Hematopoietic multipotent progenitor cell treated with erythropoietin and hydrocortisone succinate and interleukin-3 and kit ligand, for 6 days (in vitro differentiated cells): ENCODE measurements around the gene IPP.
"Not testable (repeated sequence)": the region's sequence is repeated elsewhere in the genome, so short reads cannot be mapped to it uniquely, and the experiment has no call there.

Experiments used
- DNase-seq: peaks from one replicate; pipeline ENCODE4 v3.0.0-alpha.2; 2015

The IPP gene

DNA sequence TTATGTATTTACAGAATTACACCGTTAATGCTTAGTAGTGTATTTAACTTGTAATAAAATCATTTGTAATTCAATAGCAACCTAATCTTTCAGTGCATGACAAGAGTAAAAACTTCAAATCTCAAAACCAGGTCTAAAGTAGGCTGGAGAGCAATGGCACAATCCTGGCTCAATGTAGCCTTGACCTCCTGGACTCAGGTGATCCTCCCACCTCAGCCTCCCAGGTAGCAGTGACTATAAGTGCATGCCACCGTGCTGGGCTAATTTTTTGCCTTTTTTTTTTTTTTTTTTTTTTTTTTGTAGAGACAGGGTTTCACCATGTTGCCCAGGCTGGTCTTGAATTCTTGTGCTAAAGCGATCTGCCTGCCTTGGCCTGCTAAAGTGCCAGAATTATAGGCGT, 11.3 kb downstream of the IPP start:
- DNase-seq: no peak

DNA sequence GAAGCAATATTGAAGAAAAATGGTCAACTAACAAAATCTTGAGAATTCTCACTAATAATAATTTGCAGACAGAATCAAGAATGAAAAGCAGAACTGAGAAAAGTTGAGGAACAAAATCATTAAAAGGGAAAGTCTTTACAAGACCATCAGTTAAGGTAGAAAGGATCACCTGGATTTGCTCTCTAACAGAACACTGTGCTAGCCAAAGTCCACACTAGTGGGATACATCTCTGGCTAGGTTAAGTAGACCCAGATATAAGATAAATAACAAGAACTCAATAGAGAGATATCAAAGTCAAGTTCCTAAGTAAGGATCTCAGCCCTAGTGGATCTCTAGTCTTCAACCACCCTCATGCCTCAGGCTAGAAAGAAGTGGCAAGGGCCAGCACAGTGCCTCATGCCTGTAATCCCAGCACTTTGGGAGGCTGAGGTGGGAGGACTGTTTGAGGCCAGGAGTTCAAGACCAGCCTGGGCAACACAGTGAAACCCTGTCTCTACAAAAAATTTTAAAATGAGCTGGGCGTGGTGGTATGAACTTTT, 19.6 kb downstream of the IPP start:
- no peak for DNase-seq

DNA sequence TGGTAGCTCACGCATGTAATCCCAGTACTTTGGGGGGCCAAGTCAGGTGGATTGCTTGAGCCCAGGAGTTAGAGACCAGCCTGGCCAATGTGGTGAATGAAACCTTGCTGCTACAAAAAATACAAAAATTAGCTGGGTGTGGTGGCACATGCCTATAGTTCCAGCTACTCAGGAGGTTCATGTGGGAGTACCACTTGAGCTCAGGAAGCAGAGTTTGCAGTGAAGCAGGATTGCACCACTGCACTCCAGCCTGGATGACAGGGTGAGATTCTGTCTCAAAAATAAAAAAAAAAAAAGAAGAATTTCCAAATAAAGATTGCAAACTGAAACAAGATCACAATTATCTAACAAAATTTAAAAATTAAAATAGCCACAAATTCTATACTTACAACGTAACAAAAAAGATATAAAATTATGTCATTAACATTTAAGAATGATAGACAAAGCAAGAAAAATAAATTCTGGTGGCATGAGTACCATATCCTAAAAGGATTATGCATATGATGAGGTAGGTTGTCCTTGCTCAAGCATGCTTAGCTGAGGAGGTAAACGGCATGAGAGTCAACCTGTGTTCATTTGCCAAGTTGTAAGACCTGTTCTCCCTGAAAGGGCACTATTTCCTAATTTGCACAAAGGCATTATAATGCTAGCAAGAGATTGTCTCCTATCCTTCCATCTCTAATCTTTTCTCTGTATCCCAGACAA, 20.2 kb downstream of the IPP start:
- no peak for DNase-seq

DNA sequence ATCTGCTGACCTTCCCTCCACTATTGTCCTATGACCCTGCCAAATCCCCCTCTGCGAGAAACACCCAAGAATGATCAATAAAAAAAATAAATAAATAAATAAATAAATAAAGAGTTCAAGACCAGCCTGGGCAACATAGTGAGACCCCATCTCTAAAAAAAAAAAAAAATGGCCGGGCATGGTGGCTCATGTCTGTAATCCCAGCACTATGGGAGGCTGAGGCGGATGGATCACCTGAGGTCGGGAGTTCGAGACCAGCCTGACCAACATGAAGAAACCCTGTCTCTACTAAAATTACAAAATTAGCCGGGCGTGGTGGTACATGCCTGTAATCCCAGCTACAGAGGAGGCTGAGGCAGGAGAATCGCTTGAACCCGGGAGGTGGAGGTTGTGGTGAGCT, 24.4 kb downstream of the IPP start:
- not testable (repeated sequence) for DNase-seq

DNA sequence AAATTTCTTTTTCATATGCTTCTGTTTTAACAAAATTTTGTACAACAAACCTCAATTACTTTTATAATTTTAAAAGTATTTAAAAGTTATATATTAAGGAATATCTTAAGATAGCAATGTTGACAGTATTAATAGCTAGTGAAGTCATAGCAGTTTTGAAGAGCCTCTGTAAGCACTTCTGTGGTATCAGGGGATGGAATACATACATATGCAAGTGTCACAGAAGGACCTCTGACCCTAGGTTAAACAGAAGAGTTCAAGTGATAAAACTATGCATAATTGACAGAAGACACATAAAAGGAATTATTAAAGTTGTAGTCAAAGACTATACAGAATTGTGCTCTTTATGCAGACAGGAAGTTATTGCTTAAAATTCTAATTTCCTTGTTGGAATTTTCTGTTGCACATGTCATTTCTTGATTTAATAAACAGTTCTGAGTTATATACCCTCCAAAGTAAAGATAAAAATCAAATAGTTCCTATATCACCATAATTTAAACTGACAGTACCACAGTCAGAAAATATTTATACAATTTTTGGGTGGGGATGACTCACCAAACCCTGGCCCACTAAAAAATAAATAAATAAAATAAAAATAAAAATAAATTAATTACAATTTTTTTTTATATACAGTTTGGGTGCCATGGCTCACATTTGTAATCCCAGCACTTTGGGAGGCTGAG, 27.1 kb downstream of the IPP start:
- DNase-seq: no peak

DNA sequence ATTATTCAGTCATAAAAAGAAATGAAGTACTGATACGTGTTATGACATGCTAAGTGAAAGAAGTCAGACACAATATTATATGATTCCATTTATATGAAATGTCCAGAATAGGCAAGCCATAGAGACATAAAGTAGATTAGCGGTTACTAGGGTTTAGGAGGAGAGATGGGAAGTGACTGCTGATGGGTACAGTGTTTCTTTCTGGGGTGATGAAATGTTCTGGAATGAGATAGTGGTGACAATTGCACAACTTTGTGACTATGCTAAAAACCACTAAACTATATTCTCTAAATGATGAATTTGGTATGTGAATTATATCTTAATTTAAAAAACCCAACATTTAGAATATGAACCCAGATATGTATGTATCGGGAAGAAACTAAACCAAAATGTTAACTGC, 27.6 kb downstream of the IPP start:
- DNase-seq: peak; percentile 49

DNA sequence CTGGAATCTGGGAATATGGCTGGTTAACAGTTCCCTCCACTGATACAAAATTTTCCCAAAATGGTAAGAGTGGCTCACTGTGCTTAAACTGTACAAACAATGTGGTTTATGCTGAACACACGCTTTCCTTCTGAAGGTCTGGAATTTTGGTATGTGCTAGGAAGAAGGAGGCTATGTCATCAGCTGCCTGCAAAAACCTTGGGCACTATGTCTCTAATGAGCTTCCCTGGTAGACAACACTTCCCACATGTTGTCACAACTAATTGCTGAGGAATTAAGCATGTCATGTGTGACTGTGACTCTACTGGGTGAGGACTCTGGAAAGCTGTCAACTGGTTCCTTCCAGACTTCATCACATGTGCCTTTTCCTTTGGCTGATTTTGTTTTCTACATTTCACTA, 29.2 kb downstream of the IPP start:
- no peak for DNase-seq

DNA sequence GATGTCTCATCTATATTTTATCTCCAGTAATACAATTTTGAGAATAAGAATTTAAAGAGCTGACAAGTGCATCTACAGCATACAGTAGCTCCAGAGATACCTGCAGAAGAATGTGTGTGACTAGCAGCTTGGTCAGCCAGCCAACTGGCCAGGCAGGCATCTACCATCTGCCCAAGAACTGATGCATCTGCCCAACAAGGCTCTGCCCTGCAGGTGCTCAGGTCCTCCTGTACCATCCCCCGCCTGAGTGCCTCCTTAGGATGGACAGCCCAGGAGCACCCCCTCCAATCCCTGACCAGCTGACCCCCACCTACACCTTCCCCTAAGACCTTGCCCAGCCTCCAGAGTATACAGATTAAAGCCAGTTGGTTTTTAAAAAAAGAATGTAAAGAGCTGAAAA, 32.2 kb downstream of the IPP start:
- DNase-seq: no peak

DNA sequence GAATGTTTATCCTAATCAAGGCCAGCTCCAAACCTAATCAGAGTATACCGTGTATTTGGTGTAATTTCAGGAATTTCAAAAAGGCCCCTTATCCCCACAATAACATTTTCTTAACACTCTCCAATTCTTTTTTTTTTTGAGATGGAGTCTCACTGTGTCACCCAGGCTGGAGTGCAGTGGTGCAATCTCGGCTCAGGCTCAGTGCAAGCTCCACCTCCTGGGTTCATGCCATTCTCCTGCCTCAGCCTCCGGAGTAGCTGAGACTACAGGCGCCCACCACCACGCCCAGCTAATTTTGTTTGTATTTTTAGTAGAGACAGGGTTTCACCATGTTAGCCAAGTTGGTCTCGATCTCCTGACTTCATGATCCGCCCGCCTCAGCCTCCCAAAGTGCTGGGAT, 33.1 kb downstream of the IPP start:
- not testable (repeated sequence) for DNase-seq

DNA sequence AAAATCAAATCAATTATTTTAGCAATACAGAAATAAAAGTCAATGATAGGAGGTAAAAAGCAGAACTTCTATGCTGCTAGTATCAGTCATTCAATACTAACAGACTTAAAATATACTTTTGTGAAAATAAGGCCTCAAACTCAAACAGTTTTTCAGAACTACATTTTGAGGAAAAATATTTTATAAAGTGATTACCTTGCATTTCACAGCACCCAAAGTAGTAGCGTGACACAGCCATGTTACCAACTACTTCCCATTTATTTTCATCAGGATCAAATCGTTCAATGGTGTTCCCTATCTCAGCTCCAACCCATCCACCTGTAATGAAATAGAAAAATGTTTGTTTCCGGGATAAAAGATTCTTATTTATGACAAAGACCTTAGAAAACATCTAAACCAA, 33.8 kb downstream of the IPP start:
- DNase-seq: no peak

DNA sequence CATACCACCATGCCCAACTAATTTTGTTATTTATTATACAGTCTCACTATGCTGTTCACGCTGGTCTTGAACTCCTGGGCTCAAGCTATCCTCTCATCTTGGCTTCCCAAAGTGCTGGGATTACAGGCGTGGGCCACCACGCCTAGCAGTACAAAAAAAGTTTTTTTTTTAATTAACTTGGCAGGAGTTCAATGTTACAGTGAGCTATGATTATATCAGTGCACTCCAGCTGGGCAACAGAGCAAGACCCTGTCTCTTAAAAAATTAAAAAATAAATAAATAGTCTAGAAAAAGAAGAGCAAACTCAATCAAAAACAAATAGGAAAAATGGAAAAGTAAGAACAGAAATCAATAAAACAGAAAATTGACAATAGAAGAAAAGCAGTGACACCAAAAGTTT, 36.7 kb downstream of the IPP start:
- peak; percentile 31 for DNase-seq

DNA sequence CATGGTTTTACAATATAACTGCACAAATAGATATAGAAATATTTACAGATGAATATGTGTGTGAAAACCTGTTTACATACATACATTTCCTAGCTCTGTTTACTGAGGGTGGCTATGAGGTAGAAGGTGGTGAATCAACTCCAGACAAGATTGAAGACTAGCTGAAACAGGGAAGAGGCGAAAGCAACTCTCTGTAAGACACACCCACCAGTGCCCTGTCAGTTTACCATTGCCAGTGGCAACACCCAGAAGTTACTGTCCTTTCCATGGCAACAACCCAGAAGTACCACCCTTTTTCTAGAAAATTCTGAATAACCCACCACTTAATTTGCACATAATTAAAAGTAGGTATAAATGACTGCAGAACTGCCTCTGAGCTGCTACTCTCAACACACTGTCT, 45.8 kb downstream of the IPP start:
- no peak for DNase-seq

DNA sequence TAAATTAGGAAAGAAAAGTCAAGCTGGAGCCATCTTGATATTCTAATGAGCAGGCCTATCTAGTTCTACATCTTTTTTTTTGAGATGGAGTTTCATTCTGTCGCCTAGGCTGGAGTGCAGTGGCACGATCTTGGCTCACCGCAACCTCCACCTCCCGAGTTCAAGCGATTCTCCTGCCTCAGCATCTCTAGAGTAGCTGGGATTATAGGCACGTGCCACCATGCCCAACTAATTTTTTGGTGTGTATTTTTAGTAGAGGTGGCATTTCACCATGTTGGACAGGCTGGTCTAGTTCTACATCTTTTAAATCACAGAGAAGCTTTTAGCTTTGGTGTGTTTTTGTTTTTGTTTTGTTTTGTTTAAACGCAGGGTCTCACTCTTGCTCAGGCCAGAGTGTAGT, 55.6 kb downstream of the IPP start:
- no peak for DNase-seq

DNA sequence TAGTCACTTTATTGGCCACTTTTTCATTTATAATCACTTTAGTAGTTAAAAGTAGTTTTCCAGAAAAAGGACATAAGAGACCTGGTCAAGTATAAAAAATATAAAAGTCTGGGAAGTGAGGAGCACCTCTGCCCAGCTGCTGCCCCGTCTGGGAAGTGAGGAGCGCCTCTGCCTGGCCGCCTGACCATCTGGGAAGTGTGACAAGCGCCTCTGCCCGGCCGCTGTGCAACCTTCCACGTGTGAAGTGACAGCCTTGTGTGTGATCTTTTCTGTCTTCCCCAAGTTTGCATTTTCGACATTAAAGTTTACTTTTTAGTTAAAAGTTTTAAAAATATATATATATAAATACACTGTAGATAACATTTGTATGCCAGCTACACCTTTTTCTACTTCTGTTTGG, 56.6 kb downstream of the IPP start:
- not testable (repeated sequence) for DNase-seq

DNA sequence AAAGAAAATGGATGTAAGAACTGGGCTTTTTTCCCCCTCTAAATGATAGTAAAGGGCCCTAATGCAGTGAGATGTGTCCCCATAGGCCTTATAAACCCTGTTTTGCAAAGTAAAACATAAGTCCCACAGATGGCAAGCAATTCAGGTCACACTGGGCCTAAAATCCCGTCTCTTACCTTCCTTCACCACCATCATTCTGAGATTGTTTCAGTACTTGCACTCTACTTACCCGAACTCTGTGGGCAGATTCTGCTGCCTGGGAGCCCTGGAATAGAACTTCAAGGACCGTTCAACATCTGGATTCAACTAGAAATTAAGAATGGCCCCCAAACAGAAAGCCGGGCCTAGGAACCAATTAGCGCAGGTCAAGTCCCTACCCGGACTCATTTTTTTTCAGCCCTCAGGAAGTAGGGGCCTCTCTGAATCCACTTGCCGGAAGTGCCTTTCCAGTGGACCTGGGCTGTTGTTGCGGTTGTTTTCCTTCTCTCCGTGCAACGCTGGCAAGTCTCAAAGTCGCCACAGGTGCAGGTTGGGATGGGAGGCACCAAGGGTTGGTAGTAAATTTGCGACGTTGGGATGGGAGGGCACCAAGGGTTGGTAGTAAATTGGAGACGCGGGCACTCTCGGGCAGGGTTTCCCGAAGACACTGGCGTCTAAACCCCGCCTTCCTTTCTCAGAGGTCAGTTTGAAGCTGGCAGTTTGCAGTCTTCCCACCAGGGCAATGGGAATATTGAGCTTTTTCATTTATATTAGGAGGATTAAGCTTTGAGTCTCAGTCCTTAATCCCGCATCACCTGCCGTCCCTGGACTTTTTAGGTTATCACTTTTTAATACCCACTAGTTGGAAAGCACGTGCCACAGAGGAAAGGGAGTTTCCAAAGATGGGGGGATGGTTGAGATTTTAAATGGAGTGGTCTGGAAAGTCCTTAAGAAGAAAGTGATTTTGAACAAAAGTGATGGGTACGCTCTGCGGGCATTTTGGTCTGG, 62.4 kb downstream of the IPP start, which contains the start of gene TMEM69:
TMEM69 (plus strand) TSS at position 428 of the 987 bp plus-strand sequence. CDS start 2,888 bp downstream, outside the sequence.
- peak; percentile 95 for DNase-seq

DNA sequence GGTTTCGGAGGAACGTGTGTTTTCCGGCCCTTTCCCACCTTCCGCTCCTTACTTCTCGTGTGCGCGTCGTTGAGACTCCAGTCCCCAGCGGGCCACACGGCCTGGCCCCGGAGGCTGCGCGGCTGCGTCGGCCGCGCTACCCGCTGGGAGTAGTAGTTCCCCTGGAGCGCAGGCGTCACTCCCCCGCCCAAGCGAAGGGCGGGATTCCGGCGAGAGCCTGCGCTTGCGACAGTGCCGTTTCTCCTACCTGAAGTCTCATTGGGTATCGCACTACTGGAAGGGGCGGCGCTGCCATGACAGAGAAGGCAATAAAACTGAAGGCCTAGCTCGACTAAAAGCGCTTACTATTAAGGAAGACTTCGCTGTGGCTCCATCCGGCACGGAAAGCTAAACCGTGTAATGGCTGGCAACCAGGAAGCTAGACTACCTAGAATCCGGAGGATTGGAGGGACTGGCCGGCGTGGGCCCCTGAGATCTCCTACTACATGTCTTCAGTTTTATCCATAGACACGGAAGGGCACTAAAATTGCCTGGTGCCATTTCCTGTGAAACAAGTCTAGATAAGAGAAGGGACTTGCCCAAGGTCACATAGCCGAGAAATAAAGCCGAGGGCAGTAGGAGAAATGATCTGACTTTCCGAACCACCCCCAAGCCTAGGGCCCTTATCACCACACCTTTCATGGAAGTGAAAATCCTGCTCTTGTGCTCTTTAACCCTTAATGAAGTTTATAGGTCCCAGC, 63.3 kb downstream of the IPP start:
- peak; percentile 99 for DNase-seq

DNA sequence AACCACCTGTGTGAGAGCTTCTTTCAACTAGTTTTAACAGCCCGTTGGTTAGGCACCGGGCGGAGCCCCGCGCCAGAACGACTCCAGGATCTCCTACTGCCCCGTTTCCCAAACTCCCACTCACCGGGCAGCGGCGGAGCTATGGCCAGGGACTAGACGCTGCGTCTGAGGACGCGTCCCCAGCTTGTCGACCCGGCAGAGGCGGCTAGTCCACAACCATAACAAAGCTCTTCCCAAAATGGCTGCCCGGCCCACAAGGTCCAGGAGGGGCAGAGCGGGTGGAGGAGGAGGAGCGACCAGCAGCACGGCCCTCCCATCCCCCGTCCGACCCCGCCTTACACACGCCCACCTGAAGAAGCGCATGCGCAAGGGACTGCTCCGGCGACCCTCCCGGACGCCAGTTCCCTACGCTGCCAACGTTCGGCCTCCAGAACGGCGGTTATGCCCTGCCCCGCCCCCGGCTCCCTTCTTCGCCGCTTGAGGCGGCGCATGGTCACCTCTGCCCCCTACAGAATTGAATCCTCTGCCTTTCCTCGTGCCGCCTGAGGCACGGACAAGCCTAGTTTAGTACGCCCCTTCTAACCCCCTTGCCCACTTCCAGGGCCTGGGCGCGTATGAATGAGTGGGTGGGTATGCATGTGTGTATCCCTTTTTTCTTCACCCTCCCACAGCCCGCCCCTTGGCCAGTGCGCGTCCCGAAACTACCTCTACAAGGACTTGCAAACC, 64.0 kb downstream of the IPP start, which contains the start of gene GPBP1L1:
GPBP1L1 (minus strand) TSS at position 246 of the 726 bp plus-strand sequence. CDS start 27,446 bp downstream, outside the sequence.
- DNase-seq: peak; percentile 99

DNA sequence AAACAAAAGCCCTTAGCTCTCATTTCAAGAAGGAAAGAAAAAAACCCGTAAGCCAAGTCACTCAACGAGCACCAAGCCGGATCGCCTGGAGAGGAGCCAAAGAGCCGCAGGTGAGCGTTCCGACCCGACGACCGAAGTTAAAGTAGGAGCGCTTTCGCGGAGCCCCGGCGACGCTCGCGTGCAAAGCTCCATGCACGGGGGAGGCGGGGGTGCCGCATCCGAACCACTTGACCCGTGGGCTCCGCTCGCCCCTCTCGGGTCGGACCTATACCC, 64.5 kb downstream of the IPP start:
- DNase-seq: peak; percentile 70

DNA sequence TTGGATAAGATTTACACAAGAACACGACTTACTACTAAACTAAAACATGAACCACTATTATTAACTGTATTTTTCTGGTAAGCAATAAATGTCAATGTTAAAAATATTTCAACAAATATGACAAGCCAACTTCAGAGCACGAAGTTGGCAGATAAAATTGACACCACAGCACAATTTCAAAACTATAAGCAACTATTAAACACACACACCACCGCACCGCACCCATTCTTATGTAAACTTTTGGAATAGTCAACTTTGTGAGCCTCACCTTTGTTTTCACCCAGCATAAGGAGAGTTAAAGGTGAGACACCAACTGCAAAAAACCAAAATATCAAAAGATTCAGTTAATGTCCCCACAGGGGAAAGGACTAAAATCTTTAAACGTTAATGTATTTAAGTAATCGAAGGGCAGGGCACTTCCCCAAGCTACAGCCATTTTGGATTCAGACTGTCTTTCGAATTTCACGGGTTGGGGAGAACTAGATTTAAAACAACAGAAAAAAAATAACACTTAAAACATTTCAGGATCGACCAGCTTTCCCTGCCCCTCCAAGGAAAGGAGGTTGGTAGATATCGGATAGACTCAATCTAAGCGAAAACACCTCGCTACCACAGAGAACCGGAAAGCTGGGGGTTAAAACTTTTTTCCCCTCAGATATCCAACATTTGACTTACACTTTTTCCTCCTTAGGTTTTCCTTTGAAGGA, 65.0 kb downstream of the IPP start:
- DNase-seq: peak; percentile 51

DNA sequence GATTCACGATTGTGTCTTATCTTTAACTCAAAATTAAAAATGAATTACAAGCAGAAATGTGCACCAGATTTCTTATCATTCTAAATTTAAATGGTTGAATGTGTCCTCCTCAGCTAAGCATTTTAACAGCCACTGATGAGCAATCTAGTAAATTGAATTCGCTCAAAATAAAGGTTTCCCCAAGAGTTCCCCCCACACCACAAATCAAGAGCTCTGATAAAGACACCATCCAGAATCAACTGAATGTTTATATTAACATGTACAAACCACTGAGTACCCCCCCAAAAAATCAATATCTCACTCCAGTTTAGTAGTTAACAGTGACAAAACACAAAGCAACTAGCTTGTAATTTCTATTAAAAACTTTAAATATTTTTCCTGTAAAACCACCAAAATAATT, 66.1 kb downstream of the IPP start:
- DNase-seq: no peak

DNA sequence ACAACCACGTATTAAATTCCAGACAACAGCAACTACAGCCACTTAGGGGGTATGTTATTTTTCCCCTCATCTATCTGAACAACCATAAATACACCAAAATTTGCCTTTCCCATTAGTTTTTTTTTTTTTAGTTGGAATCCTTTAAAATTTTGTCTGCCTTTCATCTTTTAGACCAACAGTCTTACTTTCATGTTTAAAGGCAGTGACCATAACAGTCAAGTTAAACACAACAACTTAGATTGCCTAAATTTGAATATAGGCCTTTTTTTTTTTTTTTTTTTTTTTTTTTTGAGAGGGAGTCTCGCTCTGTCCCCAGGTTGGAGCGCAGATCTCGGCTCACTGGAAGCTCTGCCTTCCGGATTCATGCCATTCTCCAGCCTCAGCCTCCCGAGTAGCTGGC, 67.5 kb downstream of the IPP start:
- DNase-seq: no peak
